NB4 (cell line): Measurements from ENCODE around the gene RUFY3.

ENCODE experiments used
- DNase-seq: peaks from one replicate; pipeline ENCODE4 v3.0.0; 2010; ENCODE audit warnings: low read depth
- H3K4me3 ChIP-seq: one replicate; pipeline ENCODE4 v1.5.1; 2011; ENCODE audit warnings: mild to moderate bottlenecking, low read depth, low read length, moderate library complexity
- MYC ChIP-seq: IDR thresholded peaks from 2 replicates; pipeline ENCODE4 v1.6.1; 2011; ENCODE audit warnings: low read depth, low read length
- POLR2A ChIP-seq: IDR thresholded peaks from 2 replicates; pipeline ENCODE4 v1.6.1; 2011; ENCODE audit warnings: mild to moderate bottlenecking; ENCODE audit not compliant: insufficient read length; ENCODE audit errors: extremely low read depth
- TF ChIP-seq, protein P1 (sequence below): IDR thresholded peaks from 2 replicates; pipeline ENCODE4 v1.6.1; 2011; ENCODE audit warnings: low read depth, low read length
- TF ChIP-seq, protein P2 (sequence below): IDR thresholded peaks from one replicate; pipeline ENCODE4 v1.5.1; 2012; ENCODE audit warnings: low read depth, low read length

The RUFY3 gene

DNA sequence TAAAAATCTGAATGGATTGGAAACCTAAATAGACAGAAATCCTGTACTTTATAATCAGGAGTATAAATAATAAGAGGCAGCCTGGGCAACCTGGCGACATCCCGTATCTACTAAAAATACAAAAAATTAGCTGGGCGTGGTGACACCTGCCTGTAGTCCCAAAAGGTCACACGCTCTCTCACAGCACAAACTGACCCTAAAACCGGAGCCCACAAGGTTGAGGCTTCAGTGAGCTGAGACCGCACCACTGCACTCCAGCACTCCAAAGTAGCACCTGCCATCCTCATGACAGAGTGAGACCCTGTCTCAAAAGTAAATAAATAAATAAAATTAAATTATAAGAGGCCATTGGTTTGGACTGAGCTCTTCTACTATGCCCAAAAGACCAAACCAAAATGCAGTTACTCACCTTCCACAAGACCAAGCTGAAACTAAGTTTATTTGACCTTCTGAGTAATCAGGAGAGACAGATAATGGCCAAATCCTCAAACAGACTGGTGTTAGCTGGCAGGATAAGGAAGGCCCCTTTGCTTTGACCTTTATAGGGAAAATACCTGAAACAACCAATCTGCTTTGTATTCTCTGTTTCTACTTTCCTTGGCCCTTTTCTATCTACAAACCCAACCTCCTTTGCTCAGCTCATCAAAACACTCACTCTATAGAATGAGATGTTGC lies 121.1 kb downstream of the RUFY3 start:
- TF ChIP-seq MYC = no peak
- TF ChIP-seq POLR2A = no peak
- TF ChIP-seq, protein P1, sequence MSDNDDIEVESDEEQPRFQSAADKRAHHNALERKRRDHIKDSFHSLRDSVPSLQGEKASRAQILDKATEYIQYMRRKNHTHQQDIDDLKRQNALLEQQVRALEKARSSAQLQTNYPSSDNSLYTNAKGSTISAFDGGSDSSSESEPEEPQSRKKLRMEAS = no peak
- TF ChIP-seq, protein P2, sequence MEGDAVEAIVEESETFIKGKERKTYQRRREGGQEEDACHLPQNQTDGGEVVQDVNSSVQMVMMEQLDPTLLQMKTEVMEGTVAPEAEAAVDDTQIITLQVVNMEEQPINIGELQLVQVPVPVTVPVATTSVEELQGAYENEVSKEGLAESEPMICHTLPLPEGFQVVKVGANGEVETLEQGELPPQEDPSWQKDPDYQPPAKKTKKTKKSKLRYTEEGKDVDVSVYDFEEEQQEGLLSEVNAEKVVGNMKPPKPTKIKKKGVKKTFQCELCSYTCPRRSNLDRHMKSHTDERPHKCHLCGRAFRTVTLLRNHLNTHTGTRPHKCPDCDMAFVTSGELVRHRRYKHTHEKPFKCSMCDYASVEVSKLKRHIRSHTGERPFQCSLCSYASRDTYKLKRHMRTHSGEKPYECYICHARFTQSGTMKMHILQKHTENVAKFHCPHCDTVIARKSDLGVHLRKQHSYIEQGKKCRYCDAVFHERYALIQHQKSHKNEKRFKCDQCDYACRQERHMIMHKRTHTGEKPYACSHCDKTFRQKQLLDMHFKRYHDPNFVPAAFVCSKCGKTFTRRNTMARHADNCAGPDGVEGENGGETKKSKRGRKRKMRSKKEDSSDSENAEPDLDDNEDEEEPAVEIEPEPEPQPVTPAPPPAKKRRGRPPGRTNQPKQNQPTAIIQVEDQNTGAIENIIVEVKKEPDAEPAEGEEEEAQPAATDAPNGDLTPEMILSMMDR = no peak
- no peak overlapping the region for H3K4me3 ChIP-seq
- DNase-seq = no peak

DNA sequence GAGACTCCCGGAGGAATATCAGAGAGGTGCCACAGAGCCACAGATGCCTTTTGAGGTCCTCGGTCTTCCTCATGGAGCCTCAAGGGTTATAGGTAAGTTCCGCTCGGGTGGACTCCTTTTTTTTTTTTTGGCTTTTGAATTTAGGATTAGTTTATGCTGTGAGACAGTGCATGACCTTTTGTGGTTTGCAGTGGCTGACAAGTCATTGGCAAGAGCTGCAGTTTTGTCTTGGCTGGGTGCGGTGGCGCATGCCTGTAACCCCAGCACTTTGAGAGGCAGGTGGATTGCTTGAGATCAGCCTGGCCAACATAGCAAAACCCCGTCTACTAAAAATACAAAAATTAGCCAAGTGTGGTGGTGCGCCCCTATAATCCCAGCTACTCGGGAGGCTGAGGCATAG lies 122.4 kb downstream of the RUFY3 start:
- DNase-seq = no peak
- TF ChIP-seq MYC = no peak
- TF ChIP-seq, protein P1 = no peak
- TF ChIP-seq POLR2A = no peak
- TF ChIP-seq, protein P2 = no peak
- no peak overlapping the region for H3K4me3 ChIP-seq

DNA sequence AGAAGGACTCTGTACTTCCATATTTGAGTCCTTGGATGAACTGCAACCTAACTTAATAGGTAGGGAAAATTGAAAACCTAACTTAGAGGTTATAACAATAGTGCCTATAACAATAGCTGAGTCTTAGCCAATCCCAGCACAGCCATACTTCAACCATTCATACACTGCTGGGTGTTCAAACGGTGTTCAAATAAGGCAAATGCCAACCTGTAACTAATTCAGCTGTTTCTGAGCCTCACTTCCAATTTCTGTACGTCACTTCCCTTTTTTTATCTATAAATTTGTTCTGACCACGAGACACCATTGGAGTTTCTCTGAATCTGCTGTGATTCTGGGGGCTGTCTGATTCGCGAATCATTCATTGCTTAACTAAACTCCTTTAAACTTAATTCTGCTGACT lies 127.5 kb downstream of the RUFY3 start:
- DNase-seq = peak; percentile 45
- no peak for TF ChIP-seq POLR2A
- TF ChIP-seq, protein P1 = no peak
- TF ChIP-seq MYC = no peak
- TF ChIP-seq, protein P2 = no peak
- no peak overlapping the region for H3K4me3 ChIP-seq

DNA sequence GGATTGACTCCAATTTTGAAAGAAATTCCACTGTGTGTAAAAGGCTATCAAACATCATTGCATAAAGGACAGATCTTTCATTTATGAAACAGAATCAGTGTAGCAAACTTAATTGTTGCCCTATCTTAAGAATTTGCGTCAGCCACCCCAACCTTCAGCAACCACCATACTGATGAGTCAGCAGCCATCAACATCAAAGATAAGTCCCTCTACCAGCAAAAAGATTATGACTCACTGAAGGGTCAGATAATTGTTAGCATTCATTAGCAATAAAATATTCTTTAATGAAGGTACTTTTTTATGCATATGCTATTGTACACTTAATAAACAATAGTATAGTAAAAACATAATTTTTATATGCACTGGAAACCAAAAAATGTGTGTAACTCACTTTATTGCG lies 133.7 kb downstream of the RUFY3 start:
- DNase-seq = no peak
- TF ChIP-seq POLR2A (no peak), MYC (no peak)
- TF ChIP-seq, protein P2 = no peak
- TF ChIP-seq, protein P1 = no peak
- H3K4me3 ChIP-seq = no peak overlapping the region
